K562 (cell line): ENCODE data around the gene PIK3AP1. TPM values are rescaled to one million over a fixed set of nuclear protein-coding genes. Genes with fewer than 3 reads are reported as not detected.

Experiments
- ATAC-seq: fragments of 200-7000 bp; cut with Tn5 transposase; 3 replicates; pipeline ENCODE4 v1.9.1; 2020; ENCODE audit warnings: moderate library complexity
- BruUV-seq: library from RNA; stranded (reverse); fragments of 400-500 nt; replicated peaks from 2 replicates; lab custom pipeline; 2021; lab: Mats Ljungman, UMichigan
- CTCF ChIA-PET: fragments of 300-600 bp; formaldehyde crosslinking; extraction: SDS; loops from one replicate; lab custom pipeline; 2021; ENCODE audit warnings: low intra/inter-chr PET ratio; lab: Yijun Ruan, JAX
- POLR2A ChIA-PET: fragments of 300-600, 350-650 bp; sonication (Branson Sonifier 250); formaldehyde crosslinking; extraction: SDS; loops from one replicate; lab custom pipeline; 2021; ENCODE audit warnings: antibody characterized with exemption, inconsistent platforms; lab: Yijun Ruan, JAX
- DNase-seq, 4 experiments: peaks; one replicate each; pipeline versions ENCODE4 v3.0.0 to v3.0.0-alpha.2; 2011 to 2018; ENCODE audit warnings: low spot score in 3 of 4, mixed read lengths in 3 of 4; ENCODE audit errors: extremely low read depth in 1 of 4
- FAIRE-seq: peaks from 2 replicates; lab custom pipeline; 2011; peaks lifted over from hg19 to GRCh38; lab: Jason Lieb, UNC
- H2AFZ ChIP-seq: 2 replicates; pipeline ENCODE4 v1.6.0; 2011; ENCODE audit warnings: low read depth, low read length, control low read depth, inconsistent platforms
- H3K27ac ChIP-seq: fragments of 200-600 bp; 3 replicates; pipeline ENCODE4 v1.8.0; 2011; ENCODE audit warnings: low read depth, mild to moderate bottlenecking, control low read depth, inconsistent platforms, low read length, moderate library complexity, mixed read lengths; ENCODE audit errors: extremely low read depth
- H3K27me3 ChIP-seq, 2 experiments: fragments of 300-600 bp in 1 of 2; 2 replicates in 1 of 2; 3 replicates in 1 of 2; pipeline versions ENCODE4 v1.6.0 to v1.8.0; 2011; ENCODE audit warnings: inconsistent platforms in 2 of 2, low read length in 2 of 2, mild to moderate bottlenecking in 1 of 2, mixed read lengths in 1 of 2, moderate library complexity in 1 of 2; ENCODE audit not compliant: control insufficient read depth in 2 of 2, insufficient read depth in 2 of 2
- H3K36me3 ChIP-seq: fragments of 300-600 bp; 3 replicates; pipeline ENCODE4 v1.8.0; 2011; ENCODE audit warnings: mild to moderate bottlenecking, low read length, inconsistent platforms; ENCODE audit not compliant: control insufficient read depth, insufficient read depth
- H3K4me1 ChIP-seq, 2 experiments: fragments of 200-600 bp in 1 of 2; replicated peaks in 1 of 2; 2 replicates in 1 of 2; 3 replicates in 1 of 2; pipeline versions ENCODE4 v1.5.1 to v1.8.0; 2011; ENCODE audit warnings: inconsistent platforms in 2 of 2, low read length in 2 of 2, mild to moderate bottlenecking in 1 of 2, mixed read lengths in 1 of 2, moderate library complexity in 1 of 2; ENCODE audit not compliant: control insufficient read depth in 2 of 2, insufficient read depth in 2 of 2
- H3K4me2 ChIP-seq: 2 replicates; pipeline ENCODE4 v1.6.1; 2011; ENCODE audit warnings: low read length, control low read depth, inconsistent platforms, mixed read lengths; ENCODE audit not compliant: insufficient read depth
- H3K4me3 ChIP-seq: fragments of 200-600 bp; sonication (generic), shearing (Covaris generic); 2 replicates; pipeline ENCODE4 v1.5.1; 2016; ENCODE audit warnings: control low read depth, inconsistent platforms
- H3K79me2 ChIP-seq: fragments of 200-600 bp; 3 replicates; pipeline ENCODE4 v1.8.0; 2011; ENCODE audit warnings: low read length, inconsistent platforms; ENCODE audit not compliant: control insufficient read depth, insufficient read depth
- H3K9ac ChIP-seq, 2 experiments: 2 replicates each; pipeline versions ENCODE4 v1.6.0 to v1.6.1; 2011; ENCODE audit warnings: low read depth in 2 of 2, low read length in 2 of 2, control low read depth in 1 of 2, inconsistent platforms in 1 of 2, mild to moderate bottlenecking in 1 of 2, mixed read lengths in 1 of 2; ENCODE audit not compliant: insufficient read depth in 1 of 2
- H3K9me1 ChIP-seq: one replicate; pipeline ENCODE4 v1.6.0; 2011; ENCODE audit warnings: inconsistent platforms, mild to moderate bottlenecking, low read length, moderate library complexity; ENCODE audit not compliant: control insufficient read depth, insufficient read depth
- H3K9me3 ChIP-seq: replicated peaks from 2 replicates; pipeline ENCODE4 v1.5.1; 2011; ENCODE audit warnings: low read depth, low read length, inconsistent platforms; ENCODE audit not compliant: control insufficient read depth, insufficient read depth
- H4K20me1 ChIP-seq: replicated peaks from 2 replicates; pipeline ENCODE4 v1.6.1; 2011; ENCODE audit warnings: low read length, inconsistent platforms, mixed read lengths; ENCODE audit not compliant: control insufficient read depth, insufficient read depth
- BRF1 ChIP-seq: IDR thresholded peaks from 3 replicates; pipeline ENCODE4 v1.6.1; 2011; ENCODE audit warnings: borderline replicate concordance, mild to moderate bottlenecking; ENCODE audit not compliant: insufficient read length; ENCODE audit errors: extremely low read depth
- E2F8 ChIP-seq: fragments of 450-650 bp; IDR thresholded peaks from 2 replicates; pipeline ENCODE4 v1.7.1; 2018; ENCODE audit warnings: mild to moderate bottlenecking, low read depth; ENCODE audit not compliant: partially characterized antibody
- HDAC2 ChIP-seq: fragments of 450-650 bp; IDR thresholded peaks from 2 replicates; pipeline ENCODE4 v1.6.1; 2016; ENCODE audit warnings: mild to moderate bottlenecking
- HMBOX1 ChIP-seq: sonication (generic); IDR thresholded peaks from 2 replicates; pipeline ENCODE4 v1.6.1; 2016
- NCOA1 ChIP-seq: fragments of 450-650 bp; IDR thresholded peaks from 2 replicates; pipeline ENCODE4 v1.6.1; 2016; ENCODE audit warnings: low read depth
- NFE2L1 ChIP-seq: fragments of 450-650 bp; IDR thresholded peaks from 2 replicates; pipeline ENCODE4 v1.6.1; 2016; ENCODE audit warnings: missing genetic modification characterization, low read depth, mild to moderate bottlenecking, missing compliant biosample characterization, moderate library complexity, borderline replicate concordance
- RBM39 ChIP-seq: fragments of 200-400 bp; formaldehyde crosslinking; optimal IDR thresholded peaks from 2 replicates; pipeline ENCODE3; 2018; ENCODE audit warnings: low read depth, low read length
- ZBTB17 ChIP-seq: fragments of 450-650 bp; formaldehyde crosslinking; IDR thresholded peaks from 2 replicates; pipeline ENCODE4 v1.4.0; 2020; ENCODE audit warnings: mild to moderate bottlenecking
- ZNF436 ChIP-seq: fragments of 250-450, 450-650 bp; sonication (Bioruptor Pico); formaldehyde crosslinking; IDR thresholded peaks from 2 replicates; pipeline ENCODE4 v1.7.0; 2020; ENCODE audit warnings: mild to moderate bottlenecking
- ZNF57 ChIP-seq: fragments of 450-650 bp; formaldehyde crosslinking; IDR thresholded peaks from 2 replicates; pipeline ENCODE4 v1.4.0; 2020; ENCODE audit warnings: mild to moderate bottlenecking, moderate library complexity
- WGBS: fragments of 100-300 bp; shearing (Covaris generic); methylation state at CpG from one replicate; pipeline ENCODE4 v1.1.6; 2016; ENCODE audit warnings: low coverage, mixed read lengths; ENCODE audit not compliant: insufficient coverage; ENCODE audit errors: missing lambda C conversion rate; 5-methylcytosine and 5-hydroxymethylcytosine counted together
- in situ Hi-C: fragments of 300-500 bp; cut with MboI; formaldehyde crosslinking; loops from 4 replicates; pipeline ENCODE4 v1.15.0; 2018; ENCODE audit warnings: inconsistent platforms, mixed read lengths
- intact Hi-C: fragments of 100-400 bp; cut with micrococcal nuclease; formaldehyde crosslinking; loops from 2 replicates; pipeline ENCODE4 v1.14.2; 2022
- polyA plus RNA-seq, 8 experiments: library from polyadenylated mRNA; depleted of rRNA in 4 of 8; stranded (reverse) in 5 of 8; unstranded in 3 of 8; fragments of >200 nt; fragmentation: Nextera tagmentation in 2 of 8; fragmentation: Illumina TruSeq in 1 of 8; extraction: Ambion mirVana in 2 of 8; extraction: Trizol in 1 of 8; gene quantifications; 2 replicates each; pipeline versions ENCODE4 v1.2.1 to v1.2.3, GENCODE V29; 2011 to 2014; ENCODE audit warnings: inconsistent platforms in 1 of 8, missing spikeins in 1 of 8
- total RNA-seq, 7 experiments: library from RNA; depleted of rRNA in 6 of 7; stranded (reverse); fragments of >200 nt in 6 of 7; fragmentation: Illumina TruSeq in 2 of 7; extraction: Trizol in 2 of 7; gene quantifications; 2 replicates each; pipeline versions ENCODE4 v1.2.1 to v1.2.3, GENCODE V29; 2011 to 2021; ENCODE audit warnings: low replicate concordance in 1 of 7

The PIK3AP1 gene
- total and polyA plus RNA-seq, 9 of the 15 experiments (the other 6 are each of a cell fraction or from before 2014, with no cell fraction given), result 0.20 to 2.4 (median 1.4) TPM

GRCh38 chr10:96577069-96577468 is 143.2 kb downstream of the PIK3AP1 start:
- BruUV-seq, result no TSS peak
- Histone ChIP-seq H3K9me1 (no peaks in the 10 kb centered on the region), H3K27me3 (no peaks in the 10 kb centered on the region), H4K20me1 (peaks cover 9% of the 10 kb centered on the region), H3K36me3 (peaks cover 34% of the 10 kb centered on the region)
- CTCF ChIA-PET, result no interaction called here
- TF ChIP-seq NFE2L1 (tag), result no peak
- TF ChIP-seq, all 486 proteins: peak for 0
- in situ Hi-C loops (no loop called here), intact Hi-C loops (no loop called here)
- no peak for FAIRE-seq
- Histone ChIP-seq H3K9ac (no peak overlapping the region), H3K4me1 (peaks cover 0 to 4% of the 10 kb centered on the region in 2 experiments; a peak in 3 of 5 replicates), H3K4me2 (no peak overlapping the region), H3K79me2 (peaks cover 96% of the 10 kb centered on the region), H3K9me3 (no peaks in the 10 kb centered on the region), H3K27ac (no peak overlapping the region), H3K4me3 (no peak overlapping the region), H2AFZ (no peak overlapping the region)
- no peak for DNase-seq
- no peak for ATAC-seq
- WGBS, result 100% methylated on average over 1 of the region's 1 CpG
- POLR2A ChIA-PET, result no interaction called here

GRCh38 chr10:96576277-96576980 is 143.9 kb downstream of the PIK3AP1 start:
- H2AFZ ChIP-seq, result no peak overlapping the region
- intact Hi-C loops, result no loop called here
- FAIRE-seq (no peak), ATAC-seq (no peak), DNase-seq (no peak)
- peaks cover 96% of the 10 kb centered on the region for H3K79me2 ChIP-seq
- CTCF ChIA-PET, result no interaction called here
- POLR2A ChIA-PET, result interaction anchor here (0.6 to 0.7 kb wide), 2 partner anchors 43 to 44 kb away, joined by 3 read pairs; no protein-coding TSS in a partner anchor
- no peak overlapping the region for H3K27ac ChIP-seq
- H4K20me1 ChIP-seq, result peaks cover 12% of the 10 kb centered on the region
- no CpG with 5 or more reads among the region's 1 CpG for WGBS
- peaks cover 0 to 4% of the 10 kb centered on the region in 2 experiments; a peak in 3 of 5 replicates for H3K4me1 ChIP-seq
- no peak overlapping the region for H3K4me2 ChIP-seq
- H3K9ac ChIP-seq, result no peak overlapping the region
- in situ Hi-C loops, result no loop called here
- peaks cover 35% of the 10 kb centered on the region for H3K36me3 ChIP-seq
- H3K4me3 ChIP-seq, result no peak overlapping the region
- no TSS peak for BruUV-seq
- no peaks in the 10 kb centered on the region for H3K27me3 ChIP-seq
- no peaks in the 10 kb centered on the region for H3K9me1 ChIP-seq
- H3K9me3 ChIP-seq, result no peaks in the 10 kb centered on the region
- TF ChIP-seq BRF1 (no peak), E2F8 (no peak), HMBOX1 (no peak), ZBTB17 (CRISPR knock-in tag) (no peak), RBM39 (no peak), NCOA1 (no peak), ZNF57 (CRISPR knock-in tag) (no peak), HDAC2 (no peak), ZNF436 (CRISPR knock-in tag) (no peak)
